22Rv1 (cell line): ENCODE results near the gene PSME3.

Experiments used
- CTCF ChIP-seq: fragments of 450-650 bp; IDR thresholded peaks from 2 replicates; pipeline ENCODE4 v1.5.1; 2017; ENCODE audit warnings: mild to moderate bottlenecking
- ZFX ChIP-seq: fragments of 450-650 bp; IDR thresholded peaks from 2 replicates; pipeline ENCODE4 v1.6.1; 2017; ENCODE audit warnings: antibody characterized with exemption, borderline replicate concordance

- no peak for TF ChIP-seq CTCF
- no peak for TF ChIP-seq ZFX
These were observed 698 bp downstream of the PSME3 start for GRCh38 chr17:42833767-42834422.
